ENCODE data around the gene CACHD1.

CACHD1 gene

GRCh38 chr1:64433747-64434146, 36.2 kb upstream of the CACHD1 start:
- Histone ChIP-seq H3K4me3 (ENCODE audit: low read length) (no peak overlapping the region), H4K20me1 (ENCODE audit: insufficient read depth, low read length) (no peaks in the 10 kb centered on the region), H3K79me2 (ENCODE audit: low read length) (no peaks in the 10 kb centered on the region), H3K9me3 (ENCODE audit: insufficient read depth, low read length) (no peaks in the 10 kb centered on the region), H3K9ac (ENCODE audit: low read length) (no peak overlapping the region), H2AFZ (ENCODE audit: low read depth, low read length) (no peak overlapping the region), H3K4me2 (ENCODE audit: low read length) (no peak overlapping the region), H3K27me3 (ENCODE audit: low read depth, low read length) (no peaks in the 10 kb centered on the region; the same call in 1 of the 2 replicates), H3K27ac (ENCODE audit: low read length) (no peak overlapping the region), H3K36me3 (replicated peaks; ENCODE audit: low read depth, low read length) (no peaks in the 10 kb centered on the region), H3K4me1 (ENCODE audit: low read length) (no peaks in the 10 kb centered on the region)
- TF ChIP-seq, protein P1, sequence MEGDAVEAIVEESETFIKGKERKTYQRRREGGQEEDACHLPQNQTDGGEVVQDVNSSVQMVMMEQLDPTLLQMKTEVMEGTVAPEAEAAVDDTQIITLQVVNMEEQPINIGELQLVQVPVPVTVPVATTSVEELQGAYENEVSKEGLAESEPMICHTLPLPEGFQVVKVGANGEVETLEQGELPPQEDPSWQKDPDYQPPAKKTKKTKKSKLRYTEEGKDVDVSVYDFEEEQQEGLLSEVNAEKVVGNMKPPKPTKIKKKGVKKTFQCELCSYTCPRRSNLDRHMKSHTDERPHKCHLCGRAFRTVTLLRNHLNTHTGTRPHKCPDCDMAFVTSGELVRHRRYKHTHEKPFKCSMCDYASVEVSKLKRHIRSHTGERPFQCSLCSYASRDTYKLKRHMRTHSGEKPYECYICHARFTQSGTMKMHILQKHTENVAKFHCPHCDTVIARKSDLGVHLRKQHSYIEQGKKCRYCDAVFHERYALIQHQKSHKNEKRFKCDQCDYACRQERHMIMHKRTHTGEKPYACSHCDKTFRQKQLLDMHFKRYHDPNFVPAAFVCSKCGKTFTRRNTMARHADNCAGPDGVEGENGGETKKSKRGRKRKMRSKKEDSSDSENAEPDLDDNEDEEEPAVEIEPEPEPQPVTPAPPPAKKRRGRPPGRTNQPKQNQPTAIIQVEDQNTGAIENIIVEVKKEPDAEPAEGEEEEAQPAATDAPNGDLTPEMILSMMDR (IDR thresholded peaks at IDR 0.05; ENCODE audit: low read depth, low read length), result no peak
- TF ChIP-seq EZH2phosphoT487 (IDR thresholded peaks at IDR 0.05; ENCODE audit: low read depth), result no peak

- Histone ChIP-seq H3K79me2 (ENCODE audit: low read length) (no peaks in the 10 kb centered on the region), H4K20me1 (ENCODE audit: insufficient read depth, low read length) (no peaks in the 10 kb centered on the region), H3K4me2 (ENCODE audit: low read length) (no peak overlapping the region), H3K4me3 (ENCODE audit: low read length) (no peak overlapping the region), H3K27me3 (ENCODE audit: low read depth, low read length) (no peaks in the 10 kb centered on the region), H3K9ac (ENCODE audit: low read length) (no peak overlapping the region), H2AFZ (ENCODE audit: low read depth, low read length) (no peak overlapping the region), H3K9me3 (ENCODE audit: insufficient read depth, low read length) (no peaks in the 10 kb centered on the region), H3K36me3 (replicated peaks; ENCODE audit: low read depth, low read length) (no peaks in the 10 kb centered on the region), H3K4me1 (ENCODE audit: low read length) (no peaks in the 10 kb centered on the region), H3K27ac (ENCODE audit: low read length) (no peak overlapping the region)
- no peak for TF ChIP-seq EZH2phosphoT487 (IDR thresholded peaks at IDR 0.05; ENCODE audit: low read depth)
- TF ChIP-seq, protein P1 (IDR thresholded peaks at IDR 0.05; ENCODE audit: low read depth, low read length), result no peak
These were observed 34.9 kb upstream of the CACHD1 start for GRCh38 chr1:64435000-64435399.

- H3K27me3 ChIP-seq (ENCODE audit: low read depth, low read length), result no peaks in the 10 kb centered on the region
- no peak overlapping the region for H2AFZ ChIP-seq (ENCODE audit: low read depth, low read length)
- no peak overlapping the region for H3K9ac ChIP-seq (ENCODE audit: low read length)
- H3K36me3 ChIP-seq (replicated peaks; ENCODE audit: low read depth, low read length), result no peaks in the 10 kb centered on the region
- no peaks in the 10 kb centered on the region for H4K20me1 ChIP-seq (ENCODE audit: insufficient read depth, low read length)
- no peak overlapping the region for H3K4me2 ChIP-seq (ENCODE audit: low read length)
- no peaks in the 10 kb centered on the region for H3K79me2 ChIP-seq (ENCODE audit: low read length)
- no peaks in the 10 kb centered on the region for H3K9me3 ChIP-seq (ENCODE audit: insufficient read depth, low read length)
- TF ChIP-seq, protein P1 (IDR thresholded peaks at IDR 0.05; ENCODE audit: low read depth, low read length), result no peak
- TF ChIP-seq EZH2phosphoT487 (IDR thresholded peaks at IDR 0.05; ENCODE audit: low read depth), result no peak
- H3K4me1 ChIP-seq (ENCODE audit: low read length), result no peaks in the 10 kb centered on the region
- H3K4me3 ChIP-seq (ENCODE audit: low read length), result no peak overlapping the region
- no peak overlapping the region for H3K27ac ChIP-seq (ENCODE audit: low read length)
These were observed 32.5 kb upstream of the CACHD1 start for GRCh38 chr1:64437453-64437852.

GRCh38 chr1:64440183-64440826, 29.6 kb upstream of the CACHD1 start:
- Histone ChIP-seq H3K9ac (ENCODE audit: low read length) (no peak overlapping the region), H3K4me2 (ENCODE audit: low read length) (no peak overlapping the region), H4K20me1 (ENCODE audit: insufficient read depth, low read length) (no peaks in the 10 kb centered on the region), H3K4me3 (ENCODE audit: low read length) (no peak overlapping the region), H3K36me3 (replicated peaks; ENCODE audit: low read depth, low read length) (no peaks in the 10 kb centered on the region), H3K27me3 (ENCODE audit: low read depth, low read length) (no peaks in the 10 kb centered on the region), H3K9me3 (ENCODE audit: insufficient read depth, low read length) (no peaks in the 10 kb centered on the region), H2AFZ (ENCODE audit: low read depth, low read length) (no peak overlapping the region), H3K4me1 (ENCODE audit: low read length) (no peaks in the 10 kb centered on the region), H3K27ac (ENCODE audit: low read length) (no peak overlapping the region), H3K79me2 (ENCODE audit: low read length) (no peaks in the 10 kb centered on the region)
- TF ChIP-seq, protein P1 (IDR thresholded peaks at IDR 0.05; ENCODE audit: low read depth, low read length), result no peak
- TF ChIP-seq EZH2phosphoT487 (IDR thresholded peaks at IDR 0.05; ENCODE audit: low read depth), result no peak
